Measurements from ENCODE around the gene RTEL1. TPM values are rescaled to one million over a fixed set of nuclear protein-coding genes. Genes with fewer than 3 reads are reported as not detected.

RTEL1 gene
- total RNA-seq, 1 experiment from 2014 or later, result 6.4 TPM

DNA sequence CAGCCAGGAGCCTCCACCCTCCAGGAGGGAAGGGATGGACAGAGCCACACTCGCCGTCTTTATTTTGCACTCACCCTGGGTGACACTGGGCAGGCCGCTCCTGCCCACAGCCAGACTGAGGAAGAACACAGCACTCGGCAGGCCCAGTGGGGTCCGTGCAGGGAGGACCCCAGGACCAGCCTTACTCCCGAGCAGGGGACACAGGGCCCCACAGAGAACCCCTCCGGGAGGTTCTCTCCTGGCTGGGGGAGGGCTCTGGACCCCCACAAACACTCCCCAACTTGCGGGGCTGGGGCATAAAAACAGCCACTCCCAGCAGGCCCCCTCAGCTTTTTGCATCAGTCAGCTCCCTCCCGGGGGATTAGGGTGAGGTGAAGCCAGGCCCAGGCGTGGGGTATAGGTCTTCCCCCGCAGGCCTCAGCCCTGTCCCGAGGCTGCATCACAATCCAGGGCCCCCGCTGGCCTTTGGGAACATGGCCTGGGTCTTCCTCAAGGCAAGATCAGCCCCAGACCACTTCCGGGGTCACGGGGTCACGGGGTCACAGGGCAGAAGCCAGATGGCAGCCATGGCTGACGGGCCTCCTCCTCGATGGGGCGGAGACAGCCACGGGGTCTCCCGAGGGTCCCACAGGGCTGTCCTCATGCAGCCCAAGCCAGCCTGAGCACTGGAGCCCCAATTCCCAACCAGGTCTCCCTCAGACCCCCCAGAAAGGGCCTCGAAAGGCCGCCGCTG is 41.5 kb downstream of the RTEL1 start:
- no peaks in the 10 kb centered on the region for H3K27me3 ChIP-seq (ENCODE audit: low read length)
- peaks cover 7% of the 10 kb centered on the region for H3K4me1 ChIP-seq (ENCODE audit: low read length)
- no peaks in the 10 kb centered on the region for H3K9me2 ChIP-seq (replicated peaks; ENCODE audit: insufficient read depth, low read length)
- no peak overlapping the region for H3K27ac ChIP-seq (ENCODE audit: low read length)
- H2AFZ ChIP-seq (ENCODE audit: low read length), result no peak overlapping the region
- no peak overlapping the region for H3K4me2 ChIP-seq (ENCODE audit: low read depth, low read length, poor library complexity, severe bottlenecking)
- no peaks in the 10 kb centered on the region for H3K9me3 ChIP-seq (ENCODE audit: low read length)
- no peak overlapping the region for H3K4me3 ChIP-seq (ENCODE audit: low read length)
- H3K36me3 ChIP-seq (ENCODE audit: insufficient read depth, low read length), result peaks cover 5% of the 10 kb centered on the region; the same call in 1 of the 2 replicates
- H3K79me2 ChIP-seq (ENCODE audit: low read length), result no peaks in the 10 kb centered on the region
- H3K9ac ChIP-seq (ENCODE audit: low read length), result no peak overlapping the region
- no peaks in the 10 kb centered on the region for H4K20me1 ChIP-seq (ENCODE audit: insufficient read depth, low read depth, low read length)
- peak; percentile 52 for DNase-seq

DNA sequence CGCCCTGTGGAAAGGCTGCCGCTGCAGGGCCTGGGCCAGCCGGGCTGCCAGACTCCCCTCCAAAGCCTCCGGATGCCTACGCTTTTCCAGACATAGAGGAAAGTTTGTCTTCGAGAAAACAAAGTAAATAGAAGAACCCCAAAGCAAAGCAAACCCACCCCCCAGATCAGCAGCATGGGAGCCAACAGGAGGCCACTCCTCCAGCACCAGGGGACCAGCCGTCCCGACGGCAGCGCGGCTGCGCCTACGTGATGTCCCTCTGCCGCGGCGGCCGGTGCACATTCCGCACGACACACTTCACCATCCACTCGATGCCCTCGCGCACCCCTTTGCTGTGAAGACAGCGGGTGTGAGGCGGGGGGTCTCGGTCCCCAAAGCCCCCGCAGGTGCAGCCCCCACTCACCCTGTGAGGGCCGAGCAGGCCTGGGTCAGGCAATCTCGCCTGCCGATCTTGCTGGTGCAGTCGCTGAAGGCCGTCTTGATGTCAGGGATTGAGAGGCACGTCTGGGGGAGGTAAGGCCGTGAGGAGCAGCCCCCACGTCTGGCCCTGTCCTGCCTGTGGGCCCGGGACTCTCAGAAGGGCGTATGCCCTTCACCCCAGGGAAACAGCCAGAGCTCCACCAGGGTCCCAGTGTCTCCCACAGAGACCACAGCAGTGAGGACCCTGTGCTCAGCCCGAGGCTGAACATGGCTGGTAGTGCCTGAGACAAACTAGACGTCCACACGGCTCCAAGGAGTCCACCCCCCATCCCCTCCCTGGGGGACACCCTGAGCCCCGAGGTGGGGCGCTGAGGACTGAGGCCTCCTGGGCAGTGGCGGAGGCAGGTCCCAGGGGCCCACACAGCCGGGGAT is 42.3 kb downstream of the RTEL1 start:
- Histone ChIP-seq H3K27me3 (ENCODE audit: low read length) (no peaks in the 10 kb centered on the region), H3K9me3 (ENCODE audit: low read length) (no peaks in the 10 kb centered on the region), H4K20me1 (ENCODE audit: insufficient read depth, low read depth, low read length) (no peaks in the 10 kb centered on the region), H3K27ac (ENCODE audit: low read length) (no peak overlapping the region), H3K4me3 (ENCODE audit: low read length) (no peak overlapping the region), H3K79me2 (ENCODE audit: low read length) (peaks cover under 1% of the 10 kb centered on the region; the same call in 1 of the 2 replicates), H3K9me2 (replicated peaks; ENCODE audit: insufficient read depth, low read length) (no peaks in the 10 kb centered on the region), H3K9ac (ENCODE audit: low read length) (no peak overlapping the region), H2AFZ (ENCODE audit: low read length) (no peak overlapping the region), H3K4me1 (ENCODE audit: low read length) (peaks cover 7% of the 10 kb centered on the region), H3K4me2 (ENCODE audit: low read depth, low read length, poor library complexity, severe bottlenecking) (no peak overlapping the region), H3K36me3 (ENCODE audit: insufficient read depth, low read length) (peaks cover 8% of the 10 kb centered on the region)
- no peak for DNase-seq

GRCh38 chr20:63701051-63701328 is 42.9 kb downstream of the RTEL1 start:
- peaks cover 13% of the 10 kb centered on the region for H3K36me3 ChIP-seq (ENCODE audit: insufficient read depth, low read length)
- no peak overlapping the region for H3K4me3 ChIP-seq (ENCODE audit: low read length)
- no peak overlapping the region for H2AFZ ChIP-seq (ENCODE audit: low read length)
- H3K27ac ChIP-seq (ENCODE audit: low read length), result no peak overlapping the region
- DNase-seq, result no peak
- H3K9me3 ChIP-seq (ENCODE audit: low read length), result no peaks in the 10 kb centered on the region
- peaks cover 9% of the 10 kb centered on the region for H3K4me1 ChIP-seq (ENCODE audit: low read length)
- peaks cover 6% of the 10 kb centered on the region for H3K79me2 ChIP-seq (ENCODE audit: low read length)
- no peaks in the 10 kb centered on the region for H3K9me2 ChIP-seq (replicated peaks; ENCODE audit: insufficient read depth, low read length)
- H3K27me3 ChIP-seq (ENCODE audit: low read length), result no peaks in the 10 kb centered on the region
- H3K4me2 ChIP-seq (ENCODE audit: low read depth, low read length, poor library complexity, severe bottlenecking), result no peak overlapping the region
- no peak overlapping the region for H3K9ac ChIP-seq (ENCODE audit: low read length)
- no peaks in the 10 kb centered on the region; the same call in 1 of the 2 replicates for H4K20me1 ChIP-seq (ENCODE audit: insufficient read depth, low read depth, low read length)

DNA sequence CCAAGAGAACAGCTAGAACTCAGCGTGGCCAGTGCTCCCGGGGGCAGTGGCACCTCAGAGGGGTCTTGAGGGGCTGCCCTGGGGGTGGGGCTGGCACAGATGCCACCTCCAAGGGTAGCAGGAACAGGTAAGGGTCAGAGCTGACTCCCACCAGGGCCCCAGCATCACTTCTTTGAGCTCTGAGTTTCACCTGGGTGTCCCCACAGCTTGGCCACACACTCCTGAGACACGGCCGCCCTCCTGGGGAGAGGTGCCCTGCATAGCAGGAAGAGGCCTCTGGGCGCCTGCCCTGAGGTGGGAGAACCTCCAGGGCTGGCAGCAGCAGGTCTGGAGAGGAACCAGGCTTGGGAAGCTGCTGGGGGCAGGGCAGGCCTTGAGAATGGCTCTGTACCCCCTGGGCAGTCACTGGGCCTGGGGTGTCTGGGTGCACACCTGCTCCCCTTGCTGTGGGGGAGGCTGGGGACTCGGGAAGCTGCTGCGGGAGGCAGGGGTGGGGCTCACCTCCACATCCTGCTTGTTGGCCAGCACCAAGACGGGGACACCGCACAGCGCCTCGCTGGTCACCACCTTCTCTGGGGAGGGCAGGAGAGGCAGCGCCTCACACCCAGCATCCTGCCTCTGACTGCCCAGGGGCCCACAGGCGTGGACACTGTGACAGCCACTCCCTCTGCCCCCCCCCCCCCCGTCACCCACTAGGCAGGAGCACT is 43.4 kb downstream of the RTEL1 start:
- Histone ChIP-seq H3K27me3 (ENCODE audit: low read length) (no peaks in the 10 kb centered on the region), H3K9ac (ENCODE audit: low read length) (no peak overlapping the region), H3K36me3 (ENCODE audit: insufficient read depth, low read length) (peaks cover 14% of the 10 kb centered on the region), H4K20me1 (ENCODE audit: insufficient read depth, low read depth, low read length) (peaks cover 2% of the 10 kb centered on the region; the same call in 1 of the 2 replicates), H3K9me3 (ENCODE audit: low read length) (no peaks in the 10 kb centered on the region), H3K27ac (ENCODE audit: low read length) (no peak overlapping the region), H3K4me2 (ENCODE audit: low read depth, low read length, poor library complexity, severe bottlenecking) (no peak overlapping the region), H2AFZ (ENCODE audit: low read length) (no peak overlapping the region), H3K9me2 (replicated peaks; ENCODE audit: insufficient read depth, low read length) (no peaks in the 10 kb centered on the region), H3K4me3 (ENCODE audit: low read length) (no peak overlapping the region), H3K79me2 (ENCODE audit: low read length) (peaks cover 11% of the 10 kb centered on the region), H3K4me1 (ENCODE audit: low read length) (peaks cover 14% of the 10 kb centered on the region)
- DNase-seq, result no peak

- Histone ChIP-seq H3K9ac (ENCODE audit: low read length) (no peak overlapping the region), H2AFZ (ENCODE audit: low read length) (no peak overlapping the region), H3K4me3 (ENCODE audit: low read length) (no peak overlapping the region), H3K9me2 (replicated peaks; ENCODE audit: insufficient read depth, low read length) (no peaks in the 10 kb centered on the region), H3K27ac (ENCODE audit: low read length) (no peak overlapping the region), H3K4me1 (ENCODE audit: low read length) (peaks cover 17% of the 10 kb centered on the region), H3K27me3 (ENCODE audit: low read length) (no peaks in the 10 kb centered on the region), H3K79me2 (ENCODE audit: low read length) (peaks cover 17% of the 10 kb centered on the region), H4K20me1 (ENCODE audit: insufficient read depth, low read depth, low read length) (peaks cover 8% of the 10 kb centered on the region; the same call in 1 of the 2 replicates), H3K36me3 (ENCODE audit: insufficient read depth, low read length) (peaks cover 14% of the 10 kb centered on the region), H3K9me3 (ENCODE audit: low read length) (no peaks in the 10 kb centered on the region), H3K4me2 (ENCODE audit: low read depth, low read length, poor library complexity, severe bottlenecking) (no peak overlapping the region)
- DNase-seq, result no peak
Measured at GRCh38 chr20:63702036-63702665, 44.0 kb downstream of the RTEL1 start.

DNA sequence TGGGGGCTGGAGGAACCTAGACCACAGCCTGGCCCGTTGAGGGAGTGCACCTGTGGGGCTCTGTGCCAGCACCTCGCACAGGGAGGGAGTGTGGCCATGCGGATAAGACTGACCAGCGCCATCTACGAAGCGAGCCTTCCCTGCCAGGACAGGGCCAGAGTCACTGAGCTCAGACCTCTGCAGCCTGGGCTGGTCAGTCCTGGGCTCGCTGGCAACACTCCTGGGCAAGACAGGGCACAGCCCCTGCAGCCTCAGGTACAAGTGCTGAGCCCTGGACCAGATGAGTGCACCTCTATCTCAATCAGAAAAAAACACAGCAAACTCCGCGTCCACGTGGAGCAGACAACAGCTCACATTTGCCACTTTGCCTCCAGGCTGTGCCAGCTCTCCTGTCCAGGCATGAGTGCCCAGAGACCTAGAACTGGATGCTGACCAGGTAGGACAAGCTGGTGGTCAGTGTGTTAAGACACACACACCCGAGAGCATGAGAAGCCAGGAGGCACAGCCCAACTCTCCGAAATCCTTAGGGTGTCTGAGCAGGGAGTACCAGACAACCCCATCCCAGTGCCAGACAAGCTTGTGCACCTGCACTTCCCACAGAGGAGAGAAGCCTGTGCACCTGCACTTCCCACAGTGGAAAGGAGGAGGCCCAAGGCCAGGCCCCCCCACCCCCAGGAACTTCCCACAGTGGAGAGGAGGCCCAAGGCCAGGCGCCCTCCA is 44.8 kb downstream of the RTEL1 start:
- Histone ChIP-seq H3K9me3 (ENCODE audit: low read length) (no peaks in the 10 kb centered on the region), H3K9me2 (replicated peaks; ENCODE audit: insufficient read depth, low read length) (no peaks in the 10 kb centered on the region), H3K27ac (ENCODE audit: low read length) (no peak overlapping the region), H4K20me1 (ENCODE audit: insufficient read depth, low read depth, low read length) (peaks cover 8% of the 10 kb centered on the region; the same call in 1 of the 2 replicates), H3K79me2 (ENCODE audit: low read length) (peaks cover 23% of the 10 kb centered on the region), H3K4me1 (ENCODE audit: low read length) (peaks cover 17% of the 10 kb centered on the region), H3K4me2 (ENCODE audit: low read depth, low read length, poor library complexity, severe bottlenecking) (no peak overlapping the region), H2AFZ (ENCODE audit: low read length) (no peak overlapping the region), H3K4me3 (ENCODE audit: low read length) (no peak overlapping the region), H3K36me3 (ENCODE audit: insufficient read depth, low read length) (peaks cover 14% of the 10 kb centered on the region), H3K27me3 (ENCODE audit: low read length) (no peaks in the 10 kb centered on the region), H3K9ac (ENCODE audit: low read length) (no peak overlapping the region)
- no peak for DNase-seq

DNA sequence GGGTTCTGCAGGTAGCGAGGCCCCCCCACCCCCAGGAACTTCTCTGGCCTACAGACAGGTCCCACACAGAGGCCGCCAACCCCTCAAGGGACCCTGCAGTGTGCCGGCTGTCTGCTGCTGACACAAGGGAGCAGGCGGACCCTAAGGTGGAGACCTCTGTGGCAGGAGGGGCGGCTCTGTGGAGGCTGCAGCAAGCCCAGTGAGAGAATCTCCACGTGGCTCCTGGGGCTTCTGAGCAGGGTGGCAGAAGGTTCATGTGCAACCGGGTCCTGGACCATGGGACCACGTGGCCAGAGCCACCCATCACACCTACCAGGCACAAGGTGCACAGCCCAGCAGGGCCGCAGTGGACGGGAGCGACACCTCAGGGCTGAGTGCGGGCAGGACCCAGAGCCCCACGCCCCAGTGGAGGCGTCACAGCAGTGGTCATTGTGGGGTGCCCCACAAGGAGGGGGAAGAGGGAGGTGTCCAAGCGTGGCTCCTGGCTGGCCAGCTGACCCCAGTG is 45.4 kb downstream of the RTEL1 start:
- H3K4me2 ChIP-seq (ENCODE audit: low read depth, low read length, poor library complexity, severe bottlenecking), result no peak overlapping the region
- no peak overlapping the region for H2AFZ ChIP-seq (ENCODE audit: low read length)
- DNase-seq, result no peak
- H3K27ac ChIP-seq (ENCODE audit: low read length), result no peak overlapping the region
- no peaks in the 10 kb centered on the region for H3K9me3 ChIP-seq (ENCODE audit: low read length)
- H3K79me2 ChIP-seq (ENCODE audit: low read length), result peaks cover 27% of the 10 kb centered on the region
- H3K9me2 ChIP-seq (replicated peaks; ENCODE audit: insufficient read depth, low read length), result no peaks in the 10 kb centered on the region
- peaks cover 14% of the 10 kb centered on the region for H3K36me3 ChIP-seq (ENCODE audit: insufficient read depth, low read length)
- no peaks in the 10 kb centered on the region for H3K27me3 ChIP-seq (ENCODE audit: low read length)
- H3K4me3 ChIP-seq (ENCODE audit: low read length), result no peak overlapping the region
- peaks cover 11% of the 10 kb centered on the region; the same call in 1 of the 2 replicates for H4K20me1 ChIP-seq (ENCODE audit: insufficient read depth, low read depth, low read length)
- H3K4me1 ChIP-seq (ENCODE audit: low read length), result peaks cover 17% of the 10 kb centered on the region
- no peak overlapping the region for H3K9ac ChIP-seq (ENCODE audit: low read length)
